Thoracic aorta (tissue), 2 donors: ENCODE results near the gene WBP2. TPM values are rescaled to one million over a fixed set of nuclear protein-coding genes. Genes with fewer than 3 reads are reported as not detected.

ENCODE experiments used
- ATAC-seq: fragments of 150-250 bp; one replicate; pipeline ENCODE4 v1.8.0; 2017; ENCODE audit warnings: low read depth; ENCODE audit not compliant: insufficient number of reproducible peaks, low FRiP score
- DNase-seq: peaks from one replicate; pipeline ENCODE4 v3.0.0-alpha.2; 2020; ENCODE audit warnings: low spot score
- H3K27ac ChIP-seq, 2 donors: fragments of 200-600 bp; sonication (generic); 1 replicate in 1 of 2; 2 replicates in 1 of 2; pipeline ENCODE4 v1.5.1; 2016; ENCODE audit warnings: mild to moderate bottlenecking in 2 of 2, moderate library complexity in 2 of 2
- H3K27me3 ChIP-seq: fragments of 200-600 bp; sonication (generic); replicated peaks from 2 replicates; pipeline ENCODE4 v1.6.0; 2016; ENCODE audit warnings: mild to moderate bottlenecking; ENCODE audit not compliant: insufficient read depth
- H3K36me3 ChIP-seq: fragments of 200-600 bp; sonication (generic); one replicate; pipeline ENCODE4 v1.5.1; 2016
- H3K4me1 ChIP-seq, 2 donors: fragments of 200-600 bp; sonication (generic); 1 replicate in 1 of 2; 2 replicates in 1 of 2; pipeline versions ENCODE4 v1.5.1 to v1.6.0; 2016; ENCODE audit warnings: low read depth in 2 of 2, mild to moderate bottlenecking in 1 of 2; ENCODE audit not compliant: control insufficient read depth in 1 of 2
- H3K4me3 ChIP-seq: fragments of 200-600 bp; sonication (generic); 2 replicates; pipeline ENCODE4 v1.5.1; 2016; ENCODE audit warnings: mild to moderate bottlenecking
- H3K9me3 ChIP-seq: fragments of 200-600 bp; sonication (generic); 2 replicates; pipeline ENCODE4 v1.5.1; 2016
- total RNA-seq, 2 donors: library from RNA; depleted of rRNA; stranded (reverse); fragments of >200 nt; gene quantifications; one replicate each; pipeline versions ENCODE4 v1.1.0 to v1.2.3, GENCODE V29; 2016
- TF ChIP-seq, protein P1 (sequence below): fragments of 200-600 bp; sonication (generic); IDR thresholded peaks from one replicate; pipeline ENCODE4 v1.5.1; 2019; ENCODE audit warnings: antibody characterized with exemption

Gene WBP2
- total RNA-seq, 2 donors from 2014 or later = 55.8 to 83.1 TPM

GRCh38 chr17:75849279-75849646 is 5.9 kb downstream of the WBP2 start:
- ATAC-seq (no peak), DNase-seq (no peak)
- Histone ChIP-seq H3K4me3 (no peak overlapping the region), H3K27me3 (no peaks in the 10 kb centered on the region), H3K4me1 (peaks cover 32 to 55% of the 10 kb centered on the region in 2 donors), H3K36me3 (peaks cover 62% of the 10 kb centered on the region), H3K9me3 (no peaks in the 10 kb centered on the region), H3K27ac (no peak overlapping the region)
- TF ChIP-seq, protein P1, sequence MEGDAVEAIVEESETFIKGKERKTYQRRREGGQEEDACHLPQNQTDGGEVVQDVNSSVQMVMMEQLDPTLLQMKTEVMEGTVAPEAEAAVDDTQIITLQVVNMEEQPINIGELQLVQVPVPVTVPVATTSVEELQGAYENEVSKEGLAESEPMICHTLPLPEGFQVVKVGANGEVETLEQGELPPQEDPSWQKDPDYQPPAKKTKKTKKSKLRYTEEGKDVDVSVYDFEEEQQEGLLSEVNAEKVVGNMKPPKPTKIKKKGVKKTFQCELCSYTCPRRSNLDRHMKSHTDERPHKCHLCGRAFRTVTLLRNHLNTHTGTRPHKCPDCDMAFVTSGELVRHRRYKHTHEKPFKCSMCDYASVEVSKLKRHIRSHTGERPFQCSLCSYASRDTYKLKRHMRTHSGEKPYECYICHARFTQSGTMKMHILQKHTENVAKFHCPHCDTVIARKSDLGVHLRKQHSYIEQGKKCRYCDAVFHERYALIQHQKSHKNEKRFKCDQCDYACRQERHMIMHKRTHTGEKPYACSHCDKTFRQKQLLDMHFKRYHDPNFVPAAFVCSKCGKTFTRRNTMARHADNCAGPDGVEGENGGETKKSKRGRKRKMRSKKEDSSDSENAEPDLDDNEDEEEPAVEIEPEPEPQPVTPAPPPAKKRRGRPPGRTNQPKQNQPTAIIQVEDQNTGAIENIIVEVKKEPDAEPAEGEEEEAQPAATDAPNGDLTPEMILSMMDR = no peak

GRCh38 chr17:75848523-75849278 is 6.4 kb downstream of the WBP2 start:
- no peaks in the 10 kb centered on the region for H3K9me3 ChIP-seq
- ATAC-seq (no peak), DNase-seq (no peak)
- no peak overlapping the region for H3K4me3 ChIP-seq
- H3K36me3 ChIP-seq = peaks cover 62% of the 10 kb centered on the region
- TF ChIP-seq, protein P1 = peak; percentile 46
- H3K4me1 ChIP-seq = peaks cover 28 to 49% of the 10 kb centered on the region in 2 donors
- no peaks in the 10 kb centered on the region for H3K27me3 ChIP-seq
- H3K27ac ChIP-seq = peak overlapping the region in 1 of 2 donors; percentile 21

- ATAC-seq = no peak
- H3K27me3 ChIP-seq = no peaks in the 10 kb centered on the region
- H3K9me3 ChIP-seq = no peaks in the 10 kb centered on the region
- TF ChIP-seq, protein P1 = no peak
- peak overlapping the region in 1 of 2 donors; percentile 21 for H3K27ac ChIP-seq
- DNase-seq = no peak
- peaks cover 19 to 41% of the 10 kb centered on the region in 2 donors for H3K4me1 ChIP-seq
- H3K4me3 ChIP-seq = no peak overlapping the region
- peaks cover 62% of the 10 kb centered on the region for H3K36me3 ChIP-seq
Observed at GRCh38 chr17:75847614-75848522, 7.3 kb downstream of the WBP2 start.

GRCh38 chr17:75846692-75847613 is 8.2 kb downstream of the WBP2 start:
- H3K9me3 ChIP-seq = no peaks in the 10 kb centered on the region
- no peaks in the 10 kb centered on the region for H3K27me3 ChIP-seq
- peak overlapping the region in 1 of 2 donors; percentile 89 for H3K27ac ChIP-seq
- H3K36me3 ChIP-seq = peaks cover 62% of the 10 kb centered on the region
- peaks cover 18 to 37% of the 10 kb centered on the region in 2 donors for H3K4me1 ChIP-seq
- DNase-seq (no peak), ATAC-seq (no peak)
- no peak overlapping the region for H3K4me3 ChIP-seq
- TF ChIP-seq, protein P1 = no peak
